ENCODE measurements around the gene PHKA2. TPM values are rescaled to one million over a fixed set of nuclear protein-coding genes. Genes with fewer than 3 reads are reported as not detected.
A peak's percentile ranks its signal among the peaks of the same experiment; 100 is the strongest.

PHKA2 gene
- total RNA-seq, 1 donor from 2014 or later = 67.7 TPM

DNA sequence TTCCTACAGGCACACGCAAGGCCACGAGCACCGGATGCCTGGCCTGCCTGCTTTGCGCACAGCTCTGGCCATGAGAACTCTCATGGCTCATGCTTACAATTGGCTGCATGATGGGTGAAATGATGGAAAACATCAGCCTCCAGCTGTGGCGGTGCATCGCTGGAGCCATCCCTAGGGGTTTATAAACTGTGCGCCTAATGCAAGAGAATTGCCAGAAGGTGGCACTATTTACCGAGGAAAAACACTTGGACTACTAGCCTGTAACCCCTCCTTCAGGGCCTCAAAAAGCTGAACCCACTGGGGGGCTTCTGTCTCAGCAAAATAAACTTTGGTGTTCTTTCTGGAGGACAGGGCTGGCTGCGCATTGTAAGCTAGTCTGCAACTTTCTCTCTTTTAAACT lies 51.9 kb downstream of the PHKA2 start:
- DNase-seq (ENCODE audit: low spot score) = no peak

DNA sequence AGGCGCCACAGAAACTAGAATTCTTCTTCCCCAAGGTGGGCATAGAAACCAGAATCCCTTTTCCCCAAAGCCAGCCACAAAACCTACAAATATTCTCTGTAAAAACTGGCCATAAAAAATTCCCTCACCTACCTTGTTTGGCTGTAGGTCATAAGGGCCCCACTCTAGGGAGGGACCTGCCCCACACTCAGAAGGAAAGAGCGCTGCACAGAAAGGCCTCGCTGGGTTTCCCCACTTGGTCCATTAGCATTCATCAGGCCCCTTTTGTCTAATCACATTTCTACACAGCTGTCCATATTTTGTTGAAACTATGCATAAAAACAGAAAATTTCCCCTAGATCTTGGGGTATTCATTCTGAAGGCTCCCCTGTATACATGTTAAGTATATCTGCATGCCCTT lies 54.1 kb downstream of the PHKA2 start:
- no peak for DNase-seq (ENCODE audit: low spot score)

DNA sequence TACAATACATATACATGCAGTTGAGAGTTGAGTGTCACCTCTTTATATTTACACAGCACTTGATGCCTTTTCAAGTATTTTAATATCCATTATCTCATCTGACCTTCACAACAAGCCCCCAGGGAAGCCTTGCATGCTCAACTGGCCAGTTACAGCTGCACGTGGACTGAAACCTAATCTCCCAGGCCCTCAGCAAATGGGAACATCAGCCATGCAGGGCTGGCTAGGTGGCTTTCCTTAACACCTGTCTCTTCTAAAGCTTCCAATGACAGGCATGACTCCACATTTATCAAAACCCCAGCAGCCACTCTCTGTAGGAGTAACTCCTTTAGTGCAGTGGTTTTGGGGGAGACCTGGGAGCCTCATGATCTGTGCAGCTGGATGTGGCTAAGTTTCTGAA lies 56.4 kb downstream of the PHKA2 start:
- DNase-seq (ENCODE audit: low spot score) = no peak

DNA sequence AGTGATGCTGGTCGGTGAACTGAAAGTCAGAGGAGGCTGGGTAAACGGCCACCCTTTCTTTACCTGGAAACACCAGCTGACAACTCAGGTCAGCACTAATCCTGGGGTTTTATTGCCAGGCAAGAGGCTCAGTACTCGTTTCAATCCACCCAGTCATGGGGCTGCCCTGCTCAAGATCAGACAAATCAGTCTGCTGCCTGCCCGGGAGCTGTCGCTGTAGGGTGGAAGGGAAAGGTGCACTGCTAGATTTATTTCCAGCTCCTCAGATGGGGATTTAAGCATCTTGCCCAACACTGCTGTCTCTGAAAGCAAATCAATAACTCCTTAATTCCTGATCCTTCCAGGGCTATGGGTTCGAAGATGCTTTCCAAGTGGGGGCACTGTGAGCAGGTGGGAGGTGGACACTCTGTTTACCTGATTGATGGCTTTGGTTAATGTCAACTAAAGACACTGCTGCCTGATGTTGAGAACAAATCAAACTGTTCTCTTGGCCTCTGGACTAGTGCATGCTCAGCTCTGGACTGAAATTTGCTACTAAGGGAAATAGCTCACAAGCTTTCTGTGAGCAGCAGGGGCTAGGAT lies 59.3 kb downstream of the PHKA2 start:
- DNase-seq (ENCODE audit: low spot score) = no peak

DNA sequence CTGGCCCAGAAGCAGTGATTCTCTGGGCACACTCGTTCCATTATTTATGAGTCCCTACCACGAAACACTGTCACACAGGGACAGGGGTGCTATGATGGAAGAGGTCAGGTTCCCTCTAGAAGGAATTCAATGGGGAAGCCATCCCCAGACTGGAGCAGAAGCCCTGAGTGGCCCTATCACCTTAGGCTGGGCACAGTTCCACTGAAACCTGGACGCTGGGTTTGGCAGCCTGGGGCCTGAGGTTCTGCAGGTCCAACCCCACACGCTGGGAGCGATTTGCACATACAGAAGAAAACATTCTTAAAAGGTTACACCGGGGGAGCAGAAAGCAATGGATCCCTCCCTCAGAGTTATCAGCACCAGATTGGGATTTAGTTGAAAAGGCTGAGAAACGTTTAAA lies 63.3 kb downstream of the PHKA2 start:
- DNase-seq (ENCODE audit: low spot score) = no peak

DNA sequence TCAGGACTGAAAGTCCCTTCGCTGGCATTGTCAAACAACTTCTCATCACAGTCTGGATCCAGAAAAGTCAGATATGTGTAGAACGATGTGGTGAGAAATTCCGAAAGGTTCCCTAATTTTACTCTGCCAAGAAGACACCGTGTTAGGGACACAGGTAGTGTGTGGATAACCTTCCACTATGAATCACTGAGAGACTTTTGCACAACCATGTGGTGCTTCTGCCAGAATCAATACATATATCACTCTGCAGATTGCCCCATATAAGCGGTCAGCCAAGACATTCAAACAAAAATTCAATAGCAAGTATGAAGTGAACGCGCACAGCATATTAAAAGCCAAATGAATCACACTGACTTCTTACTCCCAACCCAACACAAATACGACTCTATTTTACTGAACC lies 63.8 kb downstream of the PHKA2 start:
- peak; percentile 14 for DNase-seq (ENCODE audit: low spot score)

DNA sequence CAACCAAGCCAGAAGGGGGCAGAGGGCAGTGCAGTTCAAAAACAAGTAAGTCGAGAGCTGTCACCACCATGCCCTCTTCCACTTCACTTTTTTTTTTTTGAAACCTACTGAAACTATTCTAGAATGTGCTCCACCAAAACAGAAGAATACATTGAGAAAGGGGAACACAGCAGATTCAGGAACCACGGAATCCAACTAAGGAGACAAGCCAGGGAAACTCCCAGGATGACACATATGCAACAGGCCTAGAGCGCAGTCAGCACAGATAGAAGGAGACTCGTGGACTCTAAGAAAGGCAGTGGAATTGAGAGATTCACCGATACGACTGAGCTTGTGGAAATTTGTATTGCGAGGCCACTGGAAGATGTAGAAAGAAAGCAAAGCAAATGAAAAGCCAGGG lies 66.1 kb downstream of the PHKA2 start:
- no peak for DNase-seq (ENCODE audit: low spot score)

DNA sequence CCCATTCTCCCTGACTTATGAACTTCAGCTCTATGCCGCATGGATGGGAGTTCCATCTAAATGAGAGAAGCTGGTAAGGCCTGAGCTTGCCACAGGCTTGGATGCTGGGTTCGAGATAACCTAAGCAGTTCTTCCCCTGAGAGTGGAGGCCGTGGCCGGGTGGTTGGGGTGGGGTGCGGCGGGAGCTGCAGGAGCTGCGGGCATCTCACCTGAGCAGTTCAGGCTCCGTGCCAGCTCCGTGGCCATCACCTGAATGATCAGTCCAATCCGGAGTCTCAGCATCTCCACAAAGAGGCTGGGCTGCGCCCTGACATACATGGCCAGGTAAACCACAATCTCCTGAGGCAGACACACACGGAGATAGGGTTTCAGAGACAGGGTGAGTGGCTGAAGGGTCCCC lies 77.6 kb downstream of the PHKA2 start:
- DNase-seq (ENCODE audit: low spot score) = no peak

DNA sequence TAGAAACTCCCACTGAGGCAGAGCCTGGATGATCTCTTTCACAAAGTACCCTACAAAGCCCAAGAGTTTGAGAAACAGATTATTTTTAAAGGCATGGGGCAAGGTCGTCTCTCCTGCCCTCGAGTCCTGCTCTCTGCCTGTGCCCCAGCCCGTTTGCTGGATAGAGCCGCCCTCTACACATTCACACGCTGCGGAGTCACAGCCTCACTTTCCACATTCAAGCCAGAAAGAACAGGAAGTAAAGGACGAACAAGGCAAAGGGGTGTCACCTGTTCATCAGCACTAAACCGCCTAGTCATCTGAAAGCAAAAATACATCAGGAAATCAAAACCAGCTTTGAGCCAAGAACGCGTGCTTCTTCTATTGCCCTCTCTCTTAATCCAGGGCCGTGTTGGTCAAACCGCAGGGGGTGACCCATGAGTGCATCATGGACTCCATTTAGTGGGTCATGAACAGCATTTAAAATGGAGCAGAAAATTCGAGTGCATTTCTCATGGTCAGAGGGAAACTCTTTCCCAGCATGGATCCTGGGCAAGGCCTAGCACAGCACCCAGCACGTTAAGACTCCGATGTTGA lies 83.4 kb downstream of the PHKA2 start:
- DNase-seq (ENCODE audit: low spot score) = no peak

DNA sequence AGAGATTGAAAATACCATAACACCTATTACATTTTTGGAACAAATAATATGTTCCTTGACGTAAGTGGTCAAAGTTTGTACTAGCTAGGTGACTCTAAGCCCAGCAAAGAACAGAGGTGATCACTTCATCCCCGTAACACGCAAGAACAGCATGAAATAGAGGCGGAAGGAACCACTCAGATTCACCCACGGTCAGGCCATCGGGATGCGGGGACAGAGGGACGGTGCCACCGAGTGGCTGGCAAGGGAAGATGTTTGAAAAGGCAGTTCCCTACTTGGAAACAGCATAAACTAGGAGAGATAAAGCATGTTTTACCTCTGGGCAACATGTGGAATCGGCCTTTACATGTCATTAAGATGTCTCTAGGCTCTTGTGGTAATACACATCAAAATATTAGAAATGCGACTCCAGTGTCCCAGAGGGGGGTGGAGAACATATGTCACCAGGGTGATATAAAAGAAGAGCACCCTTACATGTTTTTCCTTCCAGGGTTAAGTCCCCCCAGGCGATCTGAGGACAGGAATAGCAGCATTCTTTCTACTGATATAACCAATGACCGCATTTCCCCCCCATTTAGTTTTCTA lies 84.0 kb downstream of the PHKA2 start:
- no peak for DNase-seq (ENCODE audit: low spot score)

DNA sequence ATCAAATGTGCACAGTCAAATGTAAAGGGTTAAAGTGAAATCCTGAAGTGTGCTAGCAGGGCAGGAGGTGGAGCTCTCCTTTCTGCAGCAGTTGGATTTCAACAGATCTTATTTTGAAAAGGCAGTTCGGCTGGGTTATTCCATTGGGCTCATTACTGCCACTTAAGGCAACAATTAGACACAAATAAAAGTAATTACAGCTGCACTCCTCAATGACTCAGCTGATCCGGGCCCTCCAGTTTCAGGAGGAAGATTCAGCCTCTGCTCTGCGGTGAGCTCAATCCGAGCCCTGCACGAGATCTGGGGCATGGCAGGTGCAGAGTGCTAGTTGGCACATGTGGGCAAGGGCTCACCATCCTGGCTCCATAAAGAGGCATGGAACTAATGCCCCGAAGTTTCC lies 85.4 kb downstream of the PHKA2 start:
- DNase-seq (ENCODE audit: low spot score) = no peak

DNA sequence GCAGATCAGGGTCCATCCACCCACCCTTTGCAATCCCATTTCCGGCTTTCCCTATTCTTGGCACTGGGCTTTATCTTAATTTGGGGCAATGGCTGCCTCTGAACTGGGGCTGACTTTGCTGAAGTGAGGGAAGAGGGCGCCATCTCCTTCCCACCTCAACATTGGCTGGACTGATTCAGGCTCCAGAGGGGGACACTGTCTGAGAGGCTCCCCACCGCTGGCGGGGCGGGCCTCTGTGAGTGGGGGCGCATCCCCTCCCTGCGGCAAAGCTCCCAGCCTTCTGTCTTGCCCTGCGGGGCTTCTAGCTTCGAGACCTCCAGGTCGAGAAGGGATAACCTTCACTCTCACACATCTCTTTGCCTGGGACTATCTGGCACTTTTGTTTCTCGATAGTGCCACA lies 85.8 kb downstream of the PHKA2 start:
- no peak for DNase-seq (ENCODE audit: low spot score)

DNA sequence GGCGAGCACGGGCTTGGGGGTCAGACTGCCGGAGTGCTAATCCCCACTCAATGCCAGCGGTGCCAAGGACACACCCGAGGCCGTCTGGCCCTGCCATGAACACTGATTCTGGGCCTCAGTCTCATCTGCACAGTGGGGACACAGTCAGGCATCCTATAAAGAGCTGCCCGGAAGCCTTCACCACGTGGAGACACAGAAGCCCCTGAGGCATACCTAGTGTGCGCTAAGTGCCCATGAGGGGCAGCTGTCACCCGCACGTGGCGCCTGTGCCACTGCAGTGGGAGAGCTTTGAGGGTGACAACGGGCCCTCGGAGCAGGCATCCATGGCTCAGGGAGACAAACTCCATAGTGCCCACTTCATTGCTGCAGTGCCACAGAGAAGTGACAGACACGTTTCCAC lies 86.3 kb downstream of the PHKA2 start:
- no peak for DNase-seq (ENCODE audit: low spot score)

DNA sequence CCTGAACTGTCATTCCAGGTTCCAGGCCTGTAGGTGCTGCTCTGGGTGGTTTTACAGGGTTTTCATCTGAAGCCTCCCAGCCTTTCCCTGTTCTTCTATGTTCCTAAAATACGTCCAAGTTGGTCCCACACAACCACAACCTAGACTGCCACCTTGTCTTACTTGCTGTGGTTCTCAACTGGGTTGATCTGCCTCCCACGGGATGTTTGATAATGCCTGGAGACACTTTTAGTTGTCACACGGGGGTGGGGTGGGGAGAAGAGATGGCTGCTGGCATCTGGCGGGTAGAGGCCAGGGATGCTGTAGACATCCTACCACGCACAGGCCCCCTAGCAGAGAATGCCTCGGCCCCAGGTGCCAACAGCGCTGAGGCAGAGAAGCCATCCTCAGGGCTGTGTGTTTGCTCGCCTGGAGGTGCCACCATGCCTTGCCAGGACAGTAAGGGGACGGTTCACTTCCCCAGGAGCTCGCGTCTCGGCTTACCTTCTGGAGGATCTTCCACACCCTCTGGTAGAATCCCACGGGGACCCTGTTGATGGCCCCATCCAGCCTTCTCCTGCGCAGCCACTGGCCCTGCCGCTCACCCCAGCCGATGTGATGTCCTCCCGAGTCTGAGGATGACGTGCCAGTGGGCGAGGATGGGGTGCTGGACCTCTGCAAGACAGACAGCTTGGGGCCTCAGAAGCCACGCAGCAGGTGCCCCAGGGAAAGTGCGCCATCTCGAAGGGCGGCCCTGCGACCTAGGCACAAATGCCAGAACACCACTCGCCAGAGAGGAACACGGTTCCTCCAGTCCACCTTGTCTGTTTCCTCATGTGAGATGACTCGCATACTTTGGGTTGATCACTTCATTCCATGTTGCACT lies 87.0 kb downstream of the PHKA2 start:
- no peak for DNase-seq (ENCODE audit: low spot score)

DNA sequence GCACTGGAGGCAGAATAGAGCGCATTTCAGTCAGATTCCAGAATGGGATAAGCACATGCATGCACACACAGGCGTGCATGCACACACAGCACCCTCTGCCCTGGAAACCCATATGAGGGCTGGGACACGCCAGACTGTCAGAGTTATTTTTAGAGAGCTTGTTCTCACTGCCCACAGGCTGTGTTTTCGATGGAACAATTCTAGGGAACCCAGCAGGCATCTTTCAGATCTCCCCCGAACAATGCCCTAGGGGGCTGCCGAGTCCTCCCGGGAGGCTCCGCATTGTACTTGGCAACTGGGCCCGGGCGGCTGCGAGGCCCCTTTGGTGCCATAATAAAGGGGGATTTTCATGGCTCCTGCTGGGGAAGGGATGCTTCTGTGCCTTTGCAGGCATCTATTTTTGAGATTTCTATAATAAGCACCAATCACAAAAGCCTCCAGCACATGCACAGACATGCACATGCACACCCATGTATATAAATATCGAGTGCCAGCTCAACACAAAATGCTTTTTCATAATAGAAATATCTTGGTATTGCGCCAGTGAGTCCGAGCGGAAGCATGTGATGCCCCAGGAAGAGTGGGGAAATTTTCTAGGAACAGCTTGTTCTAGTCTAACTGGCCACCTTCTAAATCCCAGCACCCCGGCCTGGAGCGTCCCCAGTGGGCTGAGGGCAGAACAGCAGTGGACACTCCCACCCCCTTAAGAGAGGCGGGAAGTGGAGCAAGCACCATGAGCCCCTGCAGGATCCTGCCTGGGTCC lies 88.5 kb downstream of the PHKA2 start:
- no peak for DNase-seq (ENCODE audit: low spot score)

DNA sequence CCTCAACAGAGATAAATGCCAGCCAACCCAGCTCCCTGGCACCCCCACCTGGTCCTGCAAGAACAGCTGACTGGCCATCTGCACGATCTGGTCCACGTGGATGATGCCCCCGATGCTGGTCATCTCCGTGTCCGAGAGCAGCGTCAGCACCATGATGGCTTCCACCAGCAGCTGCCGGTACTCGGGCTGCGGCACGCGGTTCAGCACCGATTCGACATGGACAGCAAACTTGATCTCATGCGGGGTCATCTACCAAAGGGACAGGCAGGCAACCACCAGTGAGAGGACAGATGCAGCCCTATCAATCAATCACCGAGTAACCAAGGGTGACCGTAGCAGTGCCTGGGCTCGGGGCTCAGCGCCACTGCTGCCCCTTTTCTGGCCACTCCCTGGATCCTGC lies 89.8 kb downstream of the PHKA2 start:
- DNase-seq (ENCODE audit: low spot score) = no peak

DNA sequence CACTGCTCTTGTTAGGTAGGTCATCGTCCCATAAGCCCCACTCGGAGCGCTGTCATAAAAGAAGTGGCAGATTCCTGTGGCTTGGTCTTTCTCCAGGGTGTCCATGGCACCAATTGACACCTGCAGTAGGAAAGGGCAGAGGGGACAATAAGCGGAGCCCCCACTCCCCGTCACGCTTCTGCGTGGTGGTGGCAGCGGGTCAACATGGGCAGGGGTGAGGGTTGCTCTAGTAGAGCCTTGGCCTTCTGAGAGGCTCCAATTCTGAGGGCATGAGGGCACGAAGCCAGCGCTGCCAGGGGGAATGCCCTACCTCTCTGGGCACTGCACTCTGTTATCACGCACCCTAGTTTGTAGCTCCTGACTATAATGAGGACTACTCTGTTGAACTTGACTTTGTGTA lies 90.4 kb downstream of the PHKA2 start:
- no peak for DNase-seq (ENCODE audit: low spot score)

DNA sequence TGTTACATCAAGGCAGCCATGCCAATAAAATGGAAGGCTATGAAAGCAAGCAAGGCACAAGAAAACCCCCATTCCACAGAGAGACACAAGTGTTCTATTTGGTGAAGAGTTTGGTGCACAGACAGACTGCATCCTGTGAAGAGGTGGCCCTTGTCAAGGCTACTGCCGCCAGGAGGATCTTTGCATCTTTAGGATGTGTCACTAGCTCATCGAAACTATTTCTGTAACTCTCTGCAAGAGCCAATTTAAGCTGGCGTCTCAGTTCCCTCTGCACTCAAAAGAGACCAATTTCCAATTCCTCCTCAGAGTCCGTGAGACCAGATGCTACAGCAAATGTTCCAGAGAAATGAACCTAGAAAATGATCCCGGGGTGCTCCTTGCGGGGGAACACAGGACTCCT lies 91.0 kb downstream of the PHKA2 start:
- no peak for DNase-seq (ENCODE audit: low spot score)

DNA sequence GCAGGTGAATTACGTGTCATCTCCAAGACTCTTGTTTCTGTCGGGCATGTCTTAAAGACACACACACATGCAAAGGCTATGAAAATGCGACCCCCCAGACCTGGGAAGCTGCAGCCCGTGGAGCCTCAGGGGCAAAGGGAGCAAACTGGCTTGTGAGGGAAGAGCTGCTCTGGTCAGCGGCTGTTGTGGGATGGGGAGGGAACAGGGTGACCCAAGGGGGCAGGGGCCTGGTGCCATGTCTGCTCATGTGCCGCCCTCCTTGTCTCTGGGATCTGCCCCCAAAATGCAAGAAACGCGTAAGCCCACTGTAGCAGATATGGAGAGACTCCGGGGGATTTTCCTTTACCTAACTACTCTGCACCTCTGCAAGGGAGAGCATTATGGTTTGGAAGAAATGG lies 92.4 kb downstream of the PHKA2 start:
- DNase-seq (ENCODE audit: low spot score) = no peak

DNA sequence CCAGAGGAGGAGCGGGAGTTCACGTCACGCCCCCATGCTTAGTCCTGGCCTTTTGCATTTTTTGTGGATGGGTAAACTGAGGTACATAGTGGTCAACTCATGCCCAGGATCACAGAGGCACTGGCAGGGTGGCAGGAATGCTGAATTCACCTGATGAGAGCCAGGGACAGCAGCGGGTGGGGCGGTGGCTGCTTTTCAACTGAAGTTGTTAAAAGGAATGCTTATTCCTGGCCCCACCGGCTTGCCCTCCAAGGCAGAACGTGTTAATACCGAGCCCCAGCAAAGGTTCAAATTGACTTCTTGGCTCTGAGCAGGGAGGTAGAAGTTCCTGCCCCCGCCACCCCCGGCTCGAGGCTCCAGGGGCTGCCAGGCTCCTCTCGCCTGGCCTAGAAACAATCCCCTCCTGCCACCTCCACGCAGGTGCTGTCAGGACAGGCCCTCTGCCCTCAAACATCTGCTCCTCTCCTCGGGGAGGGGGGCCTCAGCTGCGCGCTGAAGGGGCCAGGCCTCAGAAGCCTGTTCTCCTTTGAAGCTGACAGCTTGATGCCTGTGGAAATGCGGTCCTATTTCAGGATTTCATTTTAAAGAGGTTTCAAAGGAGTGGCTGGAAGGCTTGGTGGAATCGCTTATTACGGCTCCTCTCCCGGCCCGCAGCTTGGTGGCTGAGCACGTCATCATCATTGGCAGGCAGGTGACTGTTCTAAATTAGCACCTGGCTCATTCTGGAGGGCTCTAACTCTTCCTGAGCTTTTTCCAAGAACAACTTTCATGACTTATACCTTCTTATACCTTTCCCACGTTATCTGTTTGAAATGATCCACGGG lies 93.0 kb downstream of the PHKA2 start:
- DNase-seq (ENCODE audit: low spot score) = no peak

DNA sequence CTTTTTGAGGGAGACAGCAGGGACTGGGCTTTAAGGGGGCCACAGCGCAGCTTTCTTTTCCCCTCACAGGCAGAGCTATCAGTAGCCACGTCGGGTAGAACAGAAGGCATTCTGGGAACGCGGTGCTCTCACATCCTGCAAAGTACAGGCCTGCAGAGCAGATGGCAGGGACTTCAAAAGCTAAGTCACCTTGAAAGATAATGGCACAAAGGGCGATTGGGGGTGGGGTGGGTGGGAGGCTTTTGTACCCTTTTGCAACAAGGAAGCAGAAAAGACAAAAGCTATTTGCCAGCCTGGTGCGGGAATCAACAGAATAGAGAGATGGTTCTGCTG lies 93.9 kb downstream of the PHKA2 start:
- DNase-seq (ENCODE audit: low spot score) = no peak
